ENCODE results near the gene BHLHA9.

BHLHA9 gene

GRCh38 chr17:1272701-1273100 lies 2.5 kb downstream of the BHLHA9 start:
- peaks cover 0 to 35% (median 22%) of the 10 kb centered on the region in 5 donors for H3K27me3 ChIP-seq (ENCODE audit: control insufficient read depth in 5 of 5, insufficient read depth in 4 of 5, low read length in 5 of 5)
- H3K27ac ChIP-seq (ENCODE audit: low read depth, low read length): no peak overlapping the region
- H3K36me3 ChIP-seq (ENCODE audit: control insufficient read depth in 5 of 5, insufficient read depth in 5 of 5, low read length in 5 of 5): no peaks in the 10 kb centered on the region
- peaks cover 0 to 23% (median 16%) of the 10 kb centered on the region in 5 donors for H3K4me1 ChIP-seq (ENCODE audit: control insufficient read depth in 5 of 5, insufficient read depth in 5 of 5, low read length in 5 of 5)
- no peaks in the 10 kb centered on the region for H3K9me3 ChIP-seq (ENCODE audit: control insufficient read depth in 5 of 5, low read length in 5 of 5)
- no peak overlapping the region for H3K4me3 ChIP-seq (ENCODE audit: low read depth in 1 of 5, low read length in 5 of 5)
- no peak overlapping the region for H3K9ac ChIP-seq (ENCODE audit: low read length in 5 of 5)

GRCh38 chr17:1273492-1274244 lies 3.4 kb downstream of the BHLHA9 start:
- no peaks in the 10 kb centered on the region for H3K9me3 ChIP-seq (ENCODE audit: control insufficient read depth in 5 of 5, low read length in 5 of 5)
- no peaks in the 10 kb centered on the region for H3K36me3 ChIP-seq (ENCODE audit: control insufficient read depth in 5 of 5, insufficient read depth in 5 of 5, low read length in 5 of 5)
- H3K9ac ChIP-seq (ENCODE audit: low read length in 5 of 5): no peak overlapping the region
- peaks cover 0 to 20% (median 17%) of the 10 kb centered on the region in 5 donors for H3K4me1 ChIP-seq (ENCODE audit: control insufficient read depth in 5 of 5, insufficient read depth in 5 of 5, low read length in 5 of 5)
- H3K4me3 ChIP-seq (ENCODE audit: low read depth in 1 of 5, low read length in 5 of 5): no peak overlapping the region
- peaks cover 0 to 35% (median 22%) of the 10 kb centered on the region in 5 donors for H3K27me3 ChIP-seq (ENCODE audit: control insufficient read depth in 5 of 5, insufficient read depth in 4 of 5, low read length in 5 of 5)
- H3K27ac ChIP-seq (ENCODE audit: low read depth, low read length): no peak overlapping the region

- Histone ChIP-seq H3K9ac (ENCODE audit: low read length in 5 of 5) (no peak overlapping the region), H3K27me3 (ENCODE audit: control insufficient read depth in 5 of 5, insufficient read depth in 4 of 5, low read length in 5 of 5) (peaks cover 0 to 33% (median 19%) of the 10 kb centered on the region in 5 donors), H3K4me1 (ENCODE audit: control insufficient read depth in 5 of 5, insufficient read depth in 5 of 5, low read length in 5 of 5) (peaks cover 0 to 22% (median 18%) of the 10 kb centered on the region in 5 donors), H3K9me3 (ENCODE audit: control insufficient read depth in 5 of 5, low read length in 5 of 5) (no peaks in the 10 kb centered on the region), H3K36me3 (ENCODE audit: control insufficient read depth in 5 of 5, insufficient read depth in 5 of 5, low read length in 5 of 5) (no peaks in the 10 kb centered on the region), H3K27ac (ENCODE audit: low read depth, low read length) (no peak overlapping the region), H3K4me3 (ENCODE audit: low read depth in 1 of 5, low read length in 5 of 5) (no peak overlapping the region)
These were observed 4.0 kb downstream of the BHLHA9 start for GRCh38 chr17:1274245-1274608.

GRCh38 chr17:1275205-1275961 lies 5.1 kb downstream of the BHLHA9 start:
- H3K9ac ChIP-seq (ENCODE audit: low read length in 5 of 5): no peak overlapping the region
- H3K27me3 ChIP-seq (ENCODE audit: control insufficient read depth in 5 of 5, insufficient read depth in 4 of 5, low read length in 5 of 5): peaks cover 0 to 25% (median 15%) of the 10 kb centered on the region in 5 donors
- no peaks in the 10 kb centered on the region for H3K9me3 ChIP-seq (ENCODE audit: control insufficient read depth in 5 of 5, low read length in 5 of 5)
- H3K4me3 ChIP-seq (ENCODE audit: low read depth in 1 of 5, low read length in 5 of 5): no peak overlapping the region
- no peak overlapping the region for H3K27ac ChIP-seq (ENCODE audit: low read depth, low read length)
- H3K36me3 ChIP-seq (ENCODE audit: control insufficient read depth in 5 of 5, insufficient read depth in 5 of 5, low read length in 5 of 5): no peaks in the 10 kb centered on the region
- peaks cover 0 to 24% (median 18%) of the 10 kb centered on the region in 5 donors for H3K4me1 ChIP-seq (ENCODE audit: control insufficient read depth in 5 of 5, insufficient read depth in 5 of 5, low read length in 5 of 5)

GRCh38 chr17:1275962-1276736 lies 5.9 kb downstream of the BHLHA9 start:
- Histone ChIP-seq H3K27me3 (ENCODE audit: control insufficient read depth in 5 of 5, insufficient read depth in 4 of 5, low read length in 5 of 5) (peaks cover 0 to 20% (median 12%) of the 10 kb centered on the region in 5 donors), H3K27ac (ENCODE audit: low read depth, low read length) (no peak overlapping the region), H3K36me3 (ENCODE audit: control insufficient read depth in 5 of 5, insufficient read depth in 5 of 5, low read length in 5 of 5) (no peaks in the 10 kb centered on the region), H3K4me3 (ENCODE audit: low read depth in 1 of 5, low read length in 5 of 5) (no peak overlapping the region), H3K9ac (ENCODE audit: low read length in 5 of 5) (no peak overlapping the region), H3K9me3 (ENCODE audit: control insufficient read depth in 5 of 5, low read length in 5 of 5) (no peaks in the 10 kb centered on the region), H3K4me1 (ENCODE audit: control insufficient read depth in 5 of 5, insufficient read depth in 5 of 5, low read length in 5 of 5) (peaks cover 0 to 21% (median 16%) of the 10 kb centered on the region in 5 donors)

GRCh38 chr17:1280652-1281051 lies 10.4 kb downstream of the BHLHA9 start:
- Histone ChIP-seq H3K9me3 (ENCODE audit: control insufficient read depth in 5 of 5, low read length in 5 of 5) (no peaks in the 10 kb centered on the region), H3K9ac (ENCODE audit: low read length in 5 of 5) (peak overlapping the region; percentile 56 to 88 (median 64)), H3K27me3 (ENCODE audit: control insufficient read depth in 5 of 5, insufficient read depth in 4 of 5, low read length in 5 of 5) (no peaks in the 10 kb centered on the region), H3K4me1 (ENCODE audit: control insufficient read depth in 5 of 5, insufficient read depth in 5 of 5, low read length in 5 of 5) (peaks cover 0 to 48% (median 43%) of the 10 kb centered on the region in 5 donors), H3K36me3 (ENCODE audit: control insufficient read depth in 5 of 5, insufficient read depth in 5 of 5, low read length in 5 of 5) (peaks cover 0 to 4% (median 2%) of the 10 kb centered on the region in 5 donors), H3K27ac (ENCODE audit: low read depth, low read length) (peak overlapping the region; percentile 92), H3K4me3 (ENCODE audit: low read depth in 1 of 5, low read length in 5 of 5) (peak overlapping the region; percentile 58 to 89 (median 70))

- peak overlapping the region in 2 of 5 donors; percentile 44 to 49 for H3K4me3 ChIP-seq (ENCODE audit: low read depth in 1 of 5, low read length in 5 of 5)
- H3K4me1 ChIP-seq (ENCODE audit: control insufficient read depth in 5 of 5, insufficient read depth in 5 of 5, low read length in 5 of 5): peaks cover 0 to 62% (median 43%) of the 10 kb centered on the region in 5 donors
- H3K27me3 ChIP-seq (ENCODE audit: control insufficient read depth in 5 of 5, insufficient read depth in 4 of 5, low read length in 5 of 5): no peaks in the 10 kb centered on the region
- peak overlapping the region; percentile 41 for H3K27ac ChIP-seq (ENCODE audit: low read depth, low read length)
- H3K36me3 ChIP-seq (ENCODE audit: control insufficient read depth in 5 of 5, insufficient read depth in 5 of 5, low read length in 5 of 5): peaks cover 0 to 5% (median 2%) of the 10 kb centered on the region in 5 donors
- H3K9me3 ChIP-seq (ENCODE audit: control insufficient read depth in 5 of 5, low read length in 5 of 5): no peaks in the 10 kb centered on the region
- H3K9ac ChIP-seq (ENCODE audit: low read length in 5 of 5): peak overlapping the region in 2 of 5 donors; percentile 35 to 52
These were observed 16.3 kb downstream of the BHLHA9 start for GRCh38 chr17:1286379-1287106.

- no peak overlapping the region for H3K27ac ChIP-seq (ENCODE audit: low read depth, low read length)
- H3K4me3 ChIP-seq (ENCODE audit: low read depth in 1 of 5, low read length in 5 of 5): no peak overlapping the region
- peaks cover 0 to 10% (median 6%) of the 10 kb centered on the region in 5 donors for H3K36me3 ChIP-seq (ENCODE audit: control insufficient read depth in 5 of 5, insufficient read depth in 5 of 5, low read length in 5 of 5)
- H3K9me3 ChIP-seq (ENCODE audit: control insufficient read depth in 5 of 5, low read length in 5 of 5): no peaks in the 10 kb centered on the region
- H3K4me1 ChIP-seq (ENCODE audit: control insufficient read depth in 5 of 5, insufficient read depth in 5 of 5, low read length in 5 of 5): peaks cover 0 to 60% (median 35%) of the 10 kb centered on the region in 5 donors
- no peak overlapping the region for H3K9ac ChIP-seq (ENCODE audit: low read length in 5 of 5)
- no peaks in the 10 kb centered on the region for H3K27me3 ChIP-seq (ENCODE audit: control insufficient read depth in 5 of 5, insufficient read depth in 4 of 5, low read length in 5 of 5)
These were observed 19.5 kb downstream of the BHLHA9 start for GRCh38 chr17:1289695-1290094.

- Histone ChIP-seq H3K36me3 (ENCODE audit: control insufficient read depth in 5 of 5, insufficient read depth in 5 of 5, low read length in 5 of 5) (peaks cover 0 to 12% (median 8%) of the 10 kb centered on the region in 5 donors), H3K27me3 (ENCODE audit: control insufficient read depth in 5 of 5, insufficient read depth in 4 of 5, low read length in 5 of 5) (no peaks in the 10 kb centered on the region), H3K4me3 (ENCODE audit: low read depth in 1 of 5, low read length in 5 of 5) (no peak overlapping the region), H3K27ac (ENCODE audit: low read depth, low read length) (no peak overlapping the region), H3K4me1 (ENCODE audit: control insufficient read depth in 5 of 5, insufficient read depth in 5 of 5, low read length in 5 of 5) (peaks cover 0 to 60% (median 36%) of the 10 kb centered on the region in 5 donors), H3K9ac (ENCODE audit: low read length in 5 of 5) (no peak overlapping the region), H3K9me3 (ENCODE audit: control insufficient read depth in 5 of 5, low read length in 5 of 5) (no peaks in the 10 kb centered on the region)
These were observed 20.4 kb downstream of the BHLHA9 start for GRCh38 chr17:1290676-1291075.

Measured in subcutaneous abdominal adipose tissue (tissue), 5 donors.